ENCODE results near the gene FAM185A.

Gene FAM185A

GRCh38 chr7:102840404-102840803 lies 91.6 kb downstream of the FAM185A start:
- H3K4me3 ChIP-seq (replicated peaks in 1 of 2; ENCODE audit: low read depth in 2 of 2, low read length in 2 of 2) = no peak overlapping the region
- no peak for TF ChIP-seq CTCF (IDR thresholded peaks at IDR 0.05; ENCODE audit: low read depth, low read length)
- no peak for DNase-seq (ENCODE audit: low read depth in 2 of 2)

- TF ChIP-seq CTCF (IDR thresholded peaks at IDR 0.05; ENCODE audit: low read depth, low read length) = no peak
- no peak overlapping the region for H3K4me3 ChIP-seq (replicated peaks in 1 of 2; ENCODE audit: low read depth in 2 of 2, low read length in 2 of 2)
- peak; percentile 34 to 60 for DNase-seq (ENCODE audit: low read depth in 2 of 2)
These were observed 92.5 kb downstream of the FAM185A start for GRCh38 chr7:102841290-102841689.

- TF ChIP-seq CTCF (IDR thresholded peaks at IDR 0.05; ENCODE audit: low read depth, low read length) = no peak
- no peak overlapping the region for H3K4me3 ChIP-seq (replicated peaks in 1 of 2; ENCODE audit: low read depth in 2 of 2, low read length in 2 of 2)
- no peak for DNase-seq (ENCODE audit: low read depth in 2 of 2)
These were observed 93.5 kb downstream of the FAM185A start for GRCh38 chr7:102842284-102842683.

- no peak for DNase-seq (ENCODE audit: low read depth in 2 of 2)
- TF ChIP-seq CTCF (IDR thresholded peaks at IDR 0.05; ENCODE audit: low read depth, low read length) = no peak
- no peak overlapping the region for H3K4me3 ChIP-seq (replicated peaks in 1 of 2; ENCODE audit: low read depth in 2 of 2, low read length in 2 of 2)
These were observed 95.1 kb downstream of the FAM185A start for GRCh38 chr7:102843850-102844249.

- no peak for TF ChIP-seq CTCF (IDR thresholded peaks at IDR 0.05; ENCODE audit: low read depth, low read length)
- H3K4me3 ChIP-seq (replicated peaks in 1 of 2; ENCODE audit: low read depth in 2 of 2, low read length in 2 of 2) = no peak overlapping the region
- DNase-seq (ENCODE audit: low read depth in 2 of 2) = no peak
These were observed 96.5 kb downstream of the FAM185A start for GRCh38 chr7:102845346-102845745.

- DNase-seq (ENCODE audit: low read depth in 2 of 2) = no peak
- no peak overlapping the region for H3K4me3 ChIP-seq (replicated peaks in 1 of 2; ENCODE audit: low read depth in 2 of 2, low read length in 2 of 2)
- no peak for TF ChIP-seq CTCF (IDR thresholded peaks at IDR 0.05; ENCODE audit: low read depth, low read length)
These were observed 100.3 kb downstream of the FAM185A start for GRCh38 chr7:102849079-102849478.

GRCh38 chr7:102849538-102849937 lies 100.7 kb downstream of the FAM185A start:
- TF ChIP-seq CTCF (IDR thresholded peaks at IDR 0.05; ENCODE audit: low read depth, low read length) = no peak
- H3K4me3 ChIP-seq (replicated peaks in 1 of 2; ENCODE audit: low read depth in 2 of 2, low read length in 2 of 2) = no peak overlapping the region
- DNase-seq (ENCODE audit: low read depth in 2 of 2) = no peak

Data from cardiac fibroblast (primary cell).